Right lung (tissue), 5 donors: ENCODE measurements around the gene ZFP42. TPM values are rescaled to one million over a fixed set of nuclear protein-coding genes. Genes with fewer than 3 reads are reported as not detected.
"Not testable (repeated sequence)": the region's sequence is repeated elsewhere in the genome, so short reads cannot be mapped to it uniquely, and the experiment has no call there.

Experiments used
- DNase-seq, 2 donors: peaks; one replicate each; pipeline ENCODE4 v3.0.0-alpha.2; 2013
- polyA plus RNA-seq, 5 donors: library from polyadenylated mRNA; unstranded; fragments of 120-200 nt; gene quantifications; one replicate each; pipeline versions ENCODE4 v1.2.1 to v1.2.3, GENCODE V29; 2013; ENCODE audit warnings: inconsistent platforms in 1 of 5, low replicate concordance in 1 of 5; ENCODE audit not compliant: insufficient read length in 5 of 5, insufficient read depth in 1 of 5

The ZFP42 gene
- polyA plus RNA-seq, 5 donors, result 7.2 to 14.4 (median 8.6) TPM

GRCh38 chr4:188016754-188017153 lies 21.2 kb downstream of the ZFP42 start:
- no peak for DNase-seq

- DNase-seq, result no peak
These were observed 22.7 kb downstream of the ZFP42 start for GRCh38 chr4:188018262-188018661.

- no peak for DNase-seq
These were observed 26.1 kb downstream of the ZFP42 start for GRCh38 chr4:188021548-188022249.

GRCh38 chr4:188023682-188024081 lies 28.1 kb downstream of the ZFP42 start:
- DNase-seq, result no peak

GRCh38 chr4:188025476-188025875 lies 29.9 kb downstream of the ZFP42 start:
- DNase-seq, result no peak

GRCh38 chr4:188029114-188029513 lies 33.5 kb downstream of the ZFP42 start:
- DNase-seq, result no peak

GRCh38 chr4:188030401-188030800 lies 34.8 kb downstream of the ZFP42 start:
- DNase-seq, result no peak

- no peak for DNase-seq
These were observed 36.2 kb downstream of the ZFP42 start for GRCh38 chr4:188031751-188032150.

GRCh38 chr4:188032170-188032569 lies 36.6 kb downstream of the ZFP42 start:
- no peak for DNase-seq

- DNase-seq, result no peak
These were observed 37.0 kb downstream of the ZFP42 start for GRCh38 chr4:188032583-188032982.

GRCh38 chr4:188037003-188037713 lies 41.6 kb downstream of the ZFP42 start:
- DNase-seq, result no peak

GRCh38 chr4:188041721-188042120 lies 46.1 kb downstream of the ZFP42 start:
- no peak for DNase-seq

- no peak for DNase-seq
These were observed 46.6 kb downstream of the ZFP42 start for GRCh38 chr4:188042191-188042590.

- no peak for DNase-seq
These were observed 47.6 kb downstream of the ZFP42 start for GRCh38 chr4:188043154-188043553.

GRCh38 chr4:188045461-188045860 lies 49.9 kb downstream of the ZFP42 start:
- not testable (repeated sequence) for DNase-seq

GRCh38 chr4:188046657-188047056 lies 51.1 kb downstream of the ZFP42 start:
- no peak for DNase-seq

GRCh38 chr4:188053302-188053701 lies 57.7 kb downstream of the ZFP42 start:
- DNase-seq, result no peak

Other genes starting within 250 kb of the ZFP42 start
- under 1 TPM in 3 of 5 donors, not detected in 2; 0.18 to 0.41 (median 0.40) TPM for gene TRIML2, start 113.8 kb downstream of the ZFP42 start, polyA plus RNA-seq
- gene TRIML1, start 143.7 kb downstream of the ZFP42 start, polyA plus RNA-seq, result not detected